Liver (tissue), 3 donors: ENCODE measurements around the gene NIM1K.
"Not testable (repeated sequence)": the region's sequence is repeated elsewhere in the genome, so short reads cannot be mapped to it uniquely, and the experiment has no call there.

Experiments used
- ATF3 ChIP-seq: IDR thresholded peaks from 2 replicates; pipeline ENCODE4 v1.6.1; 2016; ENCODE audit warnings: antibody characterized with exemption
- CTCF ChIP-seq: fragments of 150-350 bp; IDR thresholded peaks from 2 replicates; pipeline ENCODE4 v1.5.1; 2017; ENCODE audit warnings: improper control_type of control experiment, low read depth, low read length; ENCODE audit not compliant: missing input control
- EGR1 ChIP-seq, 2 donors: IDR thresholded peaks; 2 replicates each; pipeline ENCODE4 v1.6.1; 2016 to 2018; ENCODE audit warnings: antibody characterized with exemption in 2 of 2, low read depth in 2 of 2
- FOXA1 ChIP-seq: IDR thresholded peaks from 2 replicates; pipeline ENCODE4 v1.6.1; 2016; ENCODE audit warnings: antibody characterized with exemption
- FOXA2 ChIP-seq: IDR thresholded peaks from 2 replicates; pipeline ENCODE4 v1.6.1; 2016; ENCODE audit warnings: antibody characterized with exemption
- GABPA ChIP-seq, 2 donors: IDR thresholded peaks in 1 of 2; conservative IDR thresholded peaks in 1 of 2; 2 replicates each; pipeline ENCODE4 v1.6.1; 2016; ENCODE audit warnings: antibody characterized with exemption in 2 of 2, mild to moderate bottlenecking in 1 of 2, moderate library complexity in 1 of 2
- NR2F2 ChIP-seq: IDR thresholded peaks from 2 replicates; pipeline ENCODE4 v1.6.1; 2016; ENCODE audit warnings: antibody characterized with exemption
- RXRA ChIP-seq, 2 donors: IDR thresholded peaks; 2 replicates each; pipeline ENCODE4 v1.6.1; 2017 to 2018; ENCODE audit warnings: antibody characterized with exemption in 2 of 2, mild to moderate bottlenecking in 1 of 2
- TAF1 ChIP-seq: conservative IDR thresholded peaks from 2 replicates; pipeline ENCODE4 v1.6.1; 2016; ENCODE audit warnings: antibody characterized with exemption, mild to moderate bottlenecking
- donor health status: healthy.
- donor health status: healthy.

- not testable (repeated sequence) for TF ChIP-seq CTCF; NR2F2; FOXA2; EGR1 (IDR thresholded peaks at IDR 0.05; ENCODE audit: low read depth in 2 of 2); GABPA (IDR thresholded peaks at IDR 0.05 in 1 of 2, conservative IDR thresholded peaks at IDR 0.05 in 1 of 2); RXRA (IDR thresholded peaks at IDR 0.05); TAF1; FOXA1; ATF3
Observed at GRCh38 chr5:43325624-43326023, 133.6 kb downstream of the NIM1K start.
